Activated effector memory CD4-positive, alpha-beta T cell treated with anti-CD3 and anti-CD28 coated beads, Interleukin-2, amount 50 U/mL, for 16 hours (primary cell): Measurements from ENCODE around the gene ASS1.

Source experiments
- DNase-seq: peaks from one replicate; pipeline ENCODE4 v3.0.0-alpha.2; 2020

ASS1 gene

GRCh38 chr9:130501639-130502038 lies 56.9 kb downstream of the ASS1 start:
- DNase-seq = no peak

DNA sequence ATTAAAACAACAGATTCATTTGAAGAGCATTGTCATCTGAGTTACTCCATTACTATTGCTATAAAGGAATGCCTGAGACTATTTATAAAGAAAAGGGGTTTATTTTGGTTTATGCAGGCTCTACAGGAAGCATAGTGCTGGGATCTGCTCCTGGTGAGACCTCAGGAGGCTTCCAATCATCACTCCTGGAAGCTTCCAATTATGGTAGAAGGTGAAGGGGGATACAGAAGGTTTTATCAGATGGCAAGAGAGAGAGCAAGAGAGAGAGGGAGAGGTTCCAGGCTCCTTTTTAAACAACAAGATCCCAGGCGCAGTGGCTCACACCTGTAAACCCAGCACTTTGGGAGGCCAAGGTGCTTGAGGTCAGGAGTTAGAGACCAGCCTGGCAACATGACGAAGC lies 63.5 kb downstream of the ASS1 start:
- no peak for DNase-seq

DNA sequence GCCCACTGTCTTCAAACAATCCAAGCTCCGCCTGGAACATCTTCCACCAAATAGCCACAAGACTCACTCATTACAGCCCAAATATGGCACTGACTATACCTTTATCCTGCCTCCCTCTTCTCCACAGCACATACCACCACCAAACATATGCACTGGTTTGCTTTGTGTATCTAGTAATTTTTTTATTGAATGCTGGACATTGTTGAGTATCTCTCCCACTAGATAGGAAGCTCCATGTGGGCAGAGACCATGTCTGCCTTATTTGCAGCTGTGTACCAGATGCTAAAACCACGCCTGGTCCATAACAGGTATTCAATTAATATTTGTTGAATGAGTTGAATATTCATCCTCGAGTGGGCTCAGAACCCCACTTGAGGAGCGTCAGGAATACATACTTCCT lies 67.4 kb downstream of the ASS1 start:
- no peak for DNase-seq

GRCh38 chr9:130513078-130513477 lies 68.3 kb downstream of the ASS1 start:
- DNase-seq = no peak

GRCh38 chr9:130518233-130518632 lies 73.5 kb downstream of the ASS1 start:
- no peak for DNase-seq

DNA sequence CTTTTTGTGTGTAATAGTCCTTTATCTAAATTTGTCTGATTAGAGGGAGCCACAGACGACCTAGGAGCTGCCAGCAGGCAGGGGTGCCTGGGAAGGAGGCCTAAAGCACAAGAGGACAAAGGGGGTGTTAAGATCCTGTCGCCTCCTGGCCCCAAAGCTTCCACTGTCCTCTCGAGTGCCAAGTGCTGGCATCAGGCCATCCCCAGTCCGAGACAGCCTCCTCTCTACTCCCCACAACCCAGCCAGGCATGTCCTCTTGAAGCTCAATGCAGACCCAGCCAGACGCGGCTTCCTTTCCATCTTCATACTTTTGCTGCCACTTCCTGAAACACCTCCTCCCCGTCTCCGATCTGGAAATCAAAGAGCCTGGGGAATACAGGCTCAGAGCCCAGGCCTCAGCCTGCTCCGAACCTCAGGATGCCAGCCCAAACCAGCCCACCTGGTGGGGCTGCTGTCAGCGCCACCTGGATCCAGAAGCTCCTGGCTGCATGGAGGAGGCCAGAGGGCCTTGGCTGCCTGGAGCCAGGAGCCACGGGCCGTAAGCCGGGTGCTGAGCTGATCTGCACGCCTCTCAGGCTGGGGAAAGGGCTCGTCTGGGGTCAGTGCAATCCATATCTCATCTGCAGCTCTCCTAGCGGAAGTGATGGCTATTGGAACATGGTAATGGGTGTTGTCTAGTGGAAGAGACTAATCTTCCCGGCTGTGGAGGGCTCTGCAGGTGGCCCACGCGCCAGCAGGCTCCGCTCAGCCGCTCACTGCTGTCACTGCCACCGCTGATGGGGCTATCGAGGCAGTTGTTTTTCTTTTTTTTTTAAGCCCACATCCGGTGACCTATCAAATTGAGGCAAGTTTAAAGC lies 74.4 kb downstream of the ASS1 start:
- DNase-seq = no peak

- DNase-seq = no peak
These were observed 75.2 kb downstream of the ASS1 start for GRCh38 chr9:130519927-130520326.

DNA sequence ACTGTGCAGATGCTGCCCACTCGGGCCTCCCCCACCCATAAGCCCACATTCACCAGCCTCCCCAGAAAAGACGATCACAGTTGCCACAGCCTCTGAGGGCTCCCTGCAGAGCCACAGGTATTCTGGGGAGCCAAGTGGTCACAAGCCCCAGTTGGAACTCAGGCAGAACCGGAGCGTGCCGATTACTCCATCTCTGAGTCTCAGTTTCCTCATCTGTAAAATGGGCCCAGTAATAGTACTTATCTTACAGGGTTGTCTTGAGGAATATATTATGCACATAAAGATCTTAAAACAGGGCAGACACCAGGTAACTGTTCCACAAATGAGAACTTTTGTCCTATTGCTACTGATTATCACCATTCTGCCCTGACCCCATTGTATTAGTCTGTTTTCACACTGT lies 77.0 kb downstream of the ASS1 start:
- no peak for DNase-seq

DNA sequence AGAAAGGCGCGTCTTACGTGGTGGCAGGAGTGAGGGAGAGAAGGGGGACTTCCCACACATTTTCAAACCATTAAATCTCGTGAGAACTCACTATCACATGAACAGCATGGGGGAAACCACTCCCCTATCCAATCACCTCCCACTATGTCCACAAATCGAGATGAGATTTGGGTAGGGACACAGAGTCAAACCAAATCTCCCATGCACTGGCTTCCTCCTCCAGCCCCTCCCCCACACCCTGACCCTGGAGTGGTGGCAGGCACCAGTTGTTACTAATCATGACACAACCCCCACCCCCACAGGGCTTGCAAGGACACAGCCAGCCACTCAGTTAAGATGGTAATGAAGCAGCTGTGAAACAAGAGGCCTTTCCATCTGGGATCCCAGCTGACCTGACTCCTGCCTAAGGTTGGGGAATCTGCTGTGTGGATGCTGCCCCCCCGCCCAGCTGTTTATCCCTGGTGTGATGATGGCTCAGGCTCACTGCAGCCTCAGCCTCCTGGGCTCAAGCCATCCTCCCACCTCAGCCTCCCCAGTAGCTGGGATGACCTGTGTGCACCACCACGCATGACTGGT lies 77.6 kb downstream of the ASS1 start:
- DNase-seq = no peak

- DNase-seq = no peak
These were observed 79.2 kb downstream of the ASS1 start for GRCh38 chr9:130523921-130524320.

- DNase-seq = no peak
These were observed 81.6 kb downstream of the ASS1 start for GRCh38 chr9:130526193-130526853.

DNA sequence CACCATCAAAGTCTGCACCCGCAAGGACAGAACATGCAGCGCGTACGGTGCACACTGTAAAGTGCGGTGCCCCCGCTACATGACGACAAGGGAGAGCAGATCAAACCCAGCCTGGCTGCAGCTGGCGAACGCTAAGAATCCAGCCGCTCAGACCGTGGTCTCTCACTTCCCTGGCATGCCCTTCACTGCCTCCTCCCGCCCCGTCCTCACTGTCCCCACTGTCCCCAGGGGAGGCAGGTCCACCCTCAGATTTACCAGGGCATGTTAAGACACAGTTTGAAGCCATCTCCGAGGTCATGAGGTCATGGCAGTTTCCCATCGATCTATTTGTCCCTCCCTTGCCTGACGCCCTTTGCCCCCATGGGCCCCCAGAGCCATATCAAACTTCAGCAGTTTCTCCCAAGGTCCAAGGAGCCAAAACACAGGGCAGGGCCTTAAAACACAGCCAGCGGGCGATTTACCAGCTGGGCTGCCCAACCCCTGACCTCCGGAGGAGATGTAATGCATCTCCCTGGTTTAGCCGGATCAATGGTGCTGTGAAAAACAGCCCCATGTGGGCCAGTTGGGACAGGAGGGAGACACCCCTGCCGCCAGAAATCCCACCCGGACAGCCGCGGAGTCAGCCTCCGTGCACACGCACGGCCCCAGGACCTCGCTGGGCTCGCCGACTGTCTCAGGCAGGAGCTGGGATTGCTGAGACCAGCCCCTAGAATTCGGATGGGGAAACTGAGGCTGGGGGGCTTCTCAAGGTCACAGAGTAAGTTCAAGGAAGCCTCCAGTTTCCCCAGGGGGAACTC lies 82.3 kb downstream of the ASS1 start:
- DNase-seq = no peak

DNA sequence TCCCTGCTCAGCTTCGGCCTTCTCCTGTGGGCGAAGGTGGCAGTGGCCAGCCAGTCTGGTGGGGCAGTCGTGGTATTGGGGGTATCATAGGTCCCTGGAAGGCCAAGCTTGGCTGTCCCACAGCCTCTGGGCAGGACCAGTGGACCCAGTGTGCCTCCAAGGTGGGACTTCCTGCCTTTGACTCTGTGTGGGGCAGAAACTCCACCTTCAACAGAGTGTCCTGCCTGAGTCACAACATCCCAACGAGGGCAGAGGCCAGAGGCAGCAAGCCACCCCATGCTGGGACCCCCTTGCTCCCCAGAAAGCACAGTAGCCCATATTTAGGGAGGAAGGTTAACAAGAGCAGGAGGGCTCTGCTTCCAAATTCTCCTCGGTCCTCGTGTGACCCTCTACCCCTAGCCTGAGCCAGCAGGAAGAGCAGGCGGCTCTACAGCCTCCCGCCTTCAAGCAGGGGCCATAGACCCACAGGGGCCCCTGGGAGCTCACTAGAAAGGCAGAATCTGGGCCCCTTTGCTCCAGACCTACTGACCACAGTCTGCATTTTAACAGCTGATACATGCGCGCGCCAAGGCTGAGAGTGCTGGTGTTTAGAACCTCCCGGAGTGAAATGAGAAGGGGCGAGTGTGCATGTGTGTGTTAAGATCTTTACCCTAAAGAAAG lies 83.0 kb downstream of the ASS1 start:
- DNase-seq = no peak

GRCh38 chr9:130528674-130529073 lies 83.9 kb downstream of the ASS1 start:
- DNase-seq = no peak

GRCh38 chr9:130530938-130531337 lies 86.2 kb downstream of the ASS1 start:
- DNase-seq = no peak

GRCh38 chr9:130531670-130532069 lies 86.9 kb downstream of the ASS1 start:
- no peak for DNase-seq

- no peak for DNase-seq
These were observed 87.8 kb downstream of the ASS1 start for GRCh38 chr9:130532426-130533080.

- no peak for DNase-seq
These were observed 91.2 kb downstream of the ASS1 start for GRCh38 chr9:130535818-130536521.

- no peak for DNase-seq
These were observed 91.9 kb downstream of the ASS1 start for GRCh38 chr9:130536701-130537107.

DNA sequence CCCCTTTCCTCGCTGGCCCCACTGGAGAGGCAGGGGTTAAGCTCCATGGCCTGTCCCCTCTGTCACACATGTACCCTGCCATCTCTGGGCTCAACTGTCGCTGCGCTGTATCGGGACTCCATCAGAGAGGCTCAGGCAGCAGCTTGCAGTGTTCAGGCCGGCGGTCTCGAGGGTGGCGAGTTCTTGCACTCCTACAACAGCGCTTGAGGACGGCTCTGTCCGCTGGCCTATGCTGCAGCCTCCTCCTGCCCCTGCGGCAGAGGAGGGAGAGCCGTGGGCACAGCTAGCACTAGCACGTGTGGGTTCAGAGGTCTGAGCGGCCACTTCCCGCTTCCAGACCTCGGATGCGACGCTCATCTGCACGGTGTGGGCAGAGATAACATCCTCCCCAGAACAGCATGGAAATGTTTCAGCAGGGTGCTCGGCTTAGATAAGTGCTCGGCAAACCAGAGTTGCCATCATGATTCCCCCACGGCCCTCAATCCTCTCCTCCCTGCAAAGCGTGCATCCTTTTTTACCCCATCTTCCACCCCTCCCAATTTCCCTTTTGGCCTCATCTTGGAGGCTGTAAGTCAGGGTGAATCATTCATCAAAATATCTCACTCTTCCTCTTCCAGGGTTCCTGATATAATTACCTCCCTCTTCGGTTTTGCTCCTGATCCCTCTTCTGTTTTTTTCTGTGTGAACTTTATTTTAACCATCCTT lies 92.7 kb downstream of the ASS1 start:
- no peak for DNase-seq
